H7 (cell line): ENCODE measurements around the gene SHROOM1. TPM values are rescaled to one million over a fixed set of nuclear protein-coding genes. Genes with fewer than 3 reads are reported as not detected.
A peak's percentile ranks its signal among the peaks of the same experiment; 100 is the strongest.

ENCODE experiments used
- DNase-seq: peaks from one replicate; pipeline ENCODE4 v3.0.0; 2012
- H3K27me3 ChIP-seq: 2 replicates; pipeline ENCODE4 v1.6.0; 2011; ENCODE audit warnings: mild to moderate bottlenecking, low read length; ENCODE audit not compliant: control insufficient read depth, insufficient read depth
- H3K36me3 ChIP-seq: replicated peaks from 2 replicates; pipeline ENCODE4 v1.5.1; 2011; ENCODE audit warnings: low read length; ENCODE audit not compliant: control insufficient read depth, insufficient read depth
- H3K4me3 ChIP-seq: 2 replicates; pipeline ENCODE4 v1.5.1; 2011; ENCODE audit warnings: low read depth, mild to moderate bottlenecking, control low read depth, low read length, moderate library complexity; ENCODE audit not compliant: insufficient read depth
- total RNA-seq: library from RNA; depleted of rRNA; stranded (reverse); fragments of >200 nt; shearing (Covaris generic); gene quantifications from 2 replicates; pipeline ENCODE4 v1.2.3, GENCODE V29; 2014; rRNA removed

The SHROOM1 gene
- total RNA-seq, 1 experiment from 2014 or later = 1.3 TPM

DNA sequence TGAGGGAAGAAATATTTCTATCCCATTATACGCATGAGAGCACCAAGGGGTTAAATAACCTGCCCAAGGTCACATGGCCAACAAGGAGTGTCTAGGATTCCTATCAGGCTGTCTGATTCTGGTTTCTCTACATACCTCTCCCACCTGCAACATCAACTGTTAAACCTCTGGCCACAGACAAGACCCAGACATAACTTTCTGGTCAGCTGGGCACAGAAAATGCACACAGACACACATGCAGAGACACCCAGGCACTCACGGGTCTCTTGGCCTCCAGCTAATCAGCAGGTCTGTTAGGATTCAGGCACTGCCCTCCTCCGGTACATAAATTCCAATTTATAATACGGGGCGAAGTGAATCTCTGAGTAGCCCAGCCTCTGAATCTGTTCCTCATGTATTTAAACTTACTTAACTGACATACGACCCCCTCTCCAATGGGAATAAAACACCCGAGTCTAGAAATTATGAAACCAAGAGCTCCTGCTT, 54.9 kb downstream of the SHROOM1 start:
- peak; percentile 19 for DNase-seq
- Histone ChIP-seq H3K36me3 (no peaks in the 10 kb centered on the region), H3K4me3 (no peak overlapping the region), H3K27me3 (peaks cover 34% of the 10 kb centered on the region)

- DNase-seq = peak; percentile 11
- Histone ChIP-seq H3K4me3 (no peak overlapping the region), H3K27me3 (peaks cover 32% of the 10 kb centered on the region), H3K36me3 (no peaks in the 10 kb centered on the region)
Measured at GRCh38 chr5:132774896-132775295, 55.6 kb downstream of the SHROOM1 start.

DNA sequence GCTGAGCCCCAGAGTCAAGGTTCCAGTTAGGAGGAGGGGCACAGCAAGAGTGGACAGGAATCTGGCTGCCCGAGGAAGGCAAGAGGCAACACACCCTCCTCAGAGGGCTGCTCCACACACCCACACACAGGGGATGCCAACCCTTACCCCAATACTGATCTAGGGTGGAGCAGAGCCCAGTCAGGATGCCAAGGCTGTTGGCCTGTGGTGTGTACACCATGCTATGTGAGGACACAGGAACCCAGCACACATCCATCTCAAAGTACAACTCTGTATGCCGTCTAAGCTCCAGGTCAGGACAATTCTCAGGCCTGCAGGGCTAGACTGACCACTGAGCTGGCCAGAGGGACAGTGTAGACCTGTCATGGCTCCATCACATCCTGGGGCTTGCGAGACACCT, 56.0 kb downstream of the SHROOM1 start:
- H3K36me3 ChIP-seq = no peaks in the 10 kb centered on the region
- peak; percentile 15 for DNase-seq
- H3K4me3 ChIP-seq = no peak overlapping the region
- peaks cover 29% of the 10 kb centered on the region for H3K27me3 ChIP-seq

DNA sequence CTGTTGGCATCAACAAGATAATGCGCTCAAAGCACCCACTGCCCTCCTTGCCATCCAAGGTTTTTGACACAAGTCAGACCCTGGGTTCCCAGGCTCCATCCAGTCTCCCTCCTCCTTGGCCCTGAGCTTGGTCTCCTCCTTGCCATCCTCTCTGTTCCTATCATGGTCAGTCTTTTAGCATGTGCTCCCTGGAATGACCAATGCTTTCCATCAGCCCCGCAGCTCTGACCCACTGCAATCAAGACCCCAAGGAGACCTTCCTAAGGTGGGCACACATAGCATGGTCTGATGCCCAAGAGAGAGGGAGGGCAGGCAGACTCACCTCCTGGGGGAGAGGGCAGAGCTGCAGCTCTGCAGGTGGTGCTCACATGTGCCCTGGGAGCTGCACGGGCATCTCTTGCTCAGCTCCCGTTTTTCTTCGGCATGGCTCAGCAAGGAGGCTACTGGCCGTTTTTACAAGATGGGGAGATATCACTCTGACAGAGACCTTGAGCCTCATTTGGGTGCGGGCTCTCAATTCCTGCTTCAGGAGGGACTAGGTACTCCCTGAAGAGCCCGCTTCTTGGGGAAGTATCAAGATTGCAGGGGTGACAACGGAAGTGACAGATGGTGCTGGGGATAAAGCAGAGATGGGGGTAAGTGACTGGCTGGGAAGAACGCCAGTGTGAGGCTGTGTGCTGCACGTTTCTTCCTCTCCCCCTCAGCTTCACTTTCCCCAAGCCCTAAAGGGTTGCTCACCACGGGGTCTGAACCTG, 56.7 kb downstream of the SHROOM1 start:
- peak; percentile 16 for DNase-seq
- no peaks in the 10 kb centered on the region for H3K36me3 ChIP-seq
- no peak overlapping the region for H3K4me3 ChIP-seq
- peaks cover 26% of the 10 kb centered on the region for H3K27me3 ChIP-seq

GRCh38 chr5:132773114-132773513, 57.3 kb downstream of the SHROOM1 start:
- DNase-seq = peak; percentile 17
- no peak overlapping the region for H3K4me3 ChIP-seq
- peaks cover 22% of the 10 kb centered on the region for H3K27me3 ChIP-seq

GRCh38 chr5:132772291-132773070, 58.0 kb downstream of the SHROOM1 start:
- DNase-seq = peak; percentile 32
- H3K36me3 ChIP-seq = no peaks in the 10 kb centered on the region
- H3K4me3 ChIP-seq = no peak overlapping the region
- H3K27me3 ChIP-seq = peaks cover 15% of the 10 kb centered on the region

More at GRCh38 chr5:132773114-132773513, 57.3 kb downstream of the SHROOM1 start:
- no peaks in the 10 kb centered on the region for H3K36me3 ChIP-seq

Other genes with a start within 250 kb of the SHROOM1 start
- not detected in 2 replicates for gene IL13, start 172.5 kb downstream of the SHROOM1 start, total RNA-seq
- gene IL4, start 156.7 kb downstream of the SHROOM1 start, total RNA-seq = not detected in 2 replicates
- gene KIF3A, start 93.1 kb downstream of the SHROOM1 start, total RNA-seq = 2.7 and 3.2 TPM in 2 replicates
- 0.07 and 0.18 TPM in 2 replicates for gene CCNI2, start 83.2 kb downstream of the SHROOM1 start, total RNA-seq
- gene SEPTIN8, start 53.4 kb downstream of the SHROOM1 start, total RNA-seq = 10.5 and 12.4 TPM in 2 replicates
- 0.21 TPM in 1 of 2 replicates, not detected in the other for gene SOWAHA, start 17.3 kb downstream of the SHROOM1 start, total RNA-seq
- gene GDF9, start 35.8 kb upstream of the SHROOM1 start, total RNA-seq = 0.22 and 0.24 TPM in 2 replicates
- 129 and 137 TPM in 2 replicates for gene UQCRQ, start 36.0 kb upstream of the SHROOM1 start, total RNA-seq
- 0.70 and 0.94 TPM in 2 replicates for gene LEAP2, start 43.0 kb upstream of the SHROOM1 start, total RNA-seq
- gene AFF4, start 133.0 kb upstream of the SHROOM1 start, total RNA-seq = 25.1 and 40.9 TPM in 2 replicates
- 22.3 and 24.0 TPM in 2 replicates for gene ZCCHC10, start 195.9 kb upstream of the SHROOM1 start, total RNA-seq
- 187 and 225 TPM in 2 replicates for gene HSPA4, start 221.4 kb upstream of the SHROOM1 start, total RNA-seq